IPS-15b (cell line): ENCODE results near the gene PACSIN1.

ENCODE experiments used
- H3K27me3 ChIP-seq: one replicate; pipeline ENCODE4 v1.6.1; 2013; ENCODE audit warnings: low read length; ENCODE audit not compliant: control insufficient read depth, insufficient read depth
- H3K36me3 ChIP-seq: one replicate; pipeline ENCODE4 v1.6.1; 2013; ENCODE audit warnings: low read length; ENCODE audit not compliant: control insufficient read depth, insufficient read depth
- H3K4me1 ChIP-seq: one replicate; pipeline ENCODE4 v1.6.1; 2013; ENCODE audit warnings: mild to moderate bottlenecking, low read length; ENCODE audit not compliant: control insufficient read depth, insufficient read depth
- H3K4me3 ChIP-seq: one replicate; pipeline ENCODE4 v1.5.1; 2013; ENCODE audit warnings: low read depth, low read length
- H3K9ac ChIP-seq: one replicate; pipeline ENCODE4 v1.6.1; 2013; ENCODE audit warnings: low read depth, mild to moderate bottlenecking, low read length
- H3K9me3 ChIP-seq: one replicate; pipeline ENCODE4 v1.6.1; 2013; ENCODE audit warnings: mild to moderate bottlenecking, low read length; ENCODE audit not compliant: control insufficient read depth, insufficient read depth

PACSIN1 gene, protein sequence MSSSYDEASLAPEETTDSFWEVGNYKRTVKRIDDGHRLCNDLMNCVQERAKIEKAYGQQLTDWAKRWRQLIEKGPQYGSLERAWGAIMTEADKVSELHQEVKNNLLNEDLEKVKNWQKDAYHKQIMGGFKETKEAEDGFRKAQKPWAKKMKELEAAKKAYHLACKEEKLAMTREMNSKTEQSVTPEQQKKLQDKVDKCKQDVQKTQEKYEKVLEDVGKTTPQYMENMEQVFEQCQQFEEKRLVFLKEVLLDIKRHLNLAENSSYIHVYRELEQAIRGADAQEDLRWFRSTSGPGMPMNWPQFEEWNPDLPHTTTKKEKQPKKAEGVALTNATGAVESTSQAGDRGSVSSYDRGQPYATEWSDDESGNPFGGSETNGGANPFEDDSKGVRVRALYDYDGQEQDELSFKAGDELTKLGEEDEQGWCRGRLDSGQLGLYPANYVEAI

GRCh38 chr6:34465531-34466241 lies at the start of gene PACSIN1:
Gene PACSIN1, plus strand, starts transcription at chr6:34466076. Its CDS starts 60,230 bp downstream, at chr6:34526306.
- Histone ChIP-seq H3K36me3 (no peaks in the 10 kb centered on the region), H3K9me3 (no peaks in the 10 kb centered on the region), H3K4me3 (peak within 1 kb of the TSS; percentile 67), H3K4me1 (peaks cover 7% of the 10 kb centered on the region), H3K27me3 (peaks cover 6% of the 10 kb centered on the region), H3K9ac (peak within 1 kb of the TSS; percentile 12)

- Histone ChIP-seq H3K36me3 (peaks cover 42% of the 10 kb centered on the region), H3K9me3 (no peaks in the 10 kb centered on the region), H3K27me3 (no peaks in the 10 kb centered on the region)
Observed at GRCh38 chr6:34416877-34417371, 49.0 kb upstream of the PACSIN1 start.

DNA sequence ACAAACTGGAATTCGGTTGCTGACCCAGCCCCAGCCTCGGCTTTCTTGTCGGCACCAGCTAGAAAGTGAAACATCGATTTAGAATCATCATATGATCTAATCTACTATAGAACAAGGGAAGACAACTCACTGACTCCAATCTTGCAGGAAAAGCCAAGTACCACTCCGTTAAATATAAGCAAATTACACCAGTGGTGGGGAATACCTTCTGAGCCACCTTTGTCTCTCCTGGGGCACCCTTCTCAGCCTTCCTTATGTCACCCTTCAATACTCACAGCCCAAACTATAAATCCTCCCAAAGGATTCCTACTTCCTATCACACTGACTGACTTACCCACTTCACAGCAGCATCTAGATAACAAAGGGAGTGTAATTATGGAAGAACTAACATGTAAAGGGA lies 47.5 kb upstream of the PACSIN1 start:
- Histone ChIP-seq H3K4me3 (no peak overlapping the region), H3K36me3 (peaks cover 56% of the 10 kb centered on the region), H3K27me3 (no peaks in the 10 kb centered on the region), H3K9ac (no peak overlapping the region), H3K4me1 (no peaks in the 10 kb centered on the region), H3K9me3 (no peaks in the 10 kb centered on the region)

More at GRCh38 chr6:34416877-34417371, 49.0 kb upstream of the PACSIN1 start:
- H3K4me1 ChIP-seq: no peaks in the 10 kb centered on the region
- H3K9ac ChIP-seq: no peak overlapping the region
- no peak overlapping the region for H3K4me3 ChIP-seq

GRCh38 chr6:34423254-34423653 lies 42.6 kb upstream of the PACSIN1 start:
- no peak overlapping the region for H3K4me3 ChIP-seq
- H3K36me3 ChIP-seq: peaks cover 58% of the 10 kb centered on the region
- no peaks in the 10 kb centered on the region for H3K9me3 ChIP-seq
- H3K9ac ChIP-seq: no peak overlapping the region
- peaks cover 2% of the 10 kb centered on the region for H3K4me1 ChIP-seq
- H3K27me3 ChIP-seq: no peaks in the 10 kb centered on the region

GRCh38 chr6:34424200-34425131 lies 41.4 kb upstream of the PACSIN1 start:
- Histone ChIP-seq H3K4me3 (peak overlapping the region; percentile 96), H3K36me3 (peaks cover 53% of the 10 kb centered on the region), H3K27me3 (no peaks in the 10 kb centered on the region), H3K4me1 (peaks cover 2% of the 10 kb centered on the region), H3K9me3 (no peaks in the 10 kb centered on the region), H3K9ac (peak overlapping the region; percentile 100)

GRCh38 chr6:34425132-34425497 lies 40.8 kb upstream of the PACSIN1 start:
- H3K27me3 ChIP-seq: no peaks in the 10 kb centered on the region
- H3K36me3 ChIP-seq: peaks cover 47% of the 10 kb centered on the region
- H3K9ac ChIP-seq: peak overlapping the region; percentile 100
- peak overlapping the region; percentile 96 for H3K4me3 ChIP-seq
- peaks cover 2% of the 10 kb centered on the region for H3K4me1 ChIP-seq
- no peaks in the 10 kb centered on the region for H3K9me3 ChIP-seq

DNA sequence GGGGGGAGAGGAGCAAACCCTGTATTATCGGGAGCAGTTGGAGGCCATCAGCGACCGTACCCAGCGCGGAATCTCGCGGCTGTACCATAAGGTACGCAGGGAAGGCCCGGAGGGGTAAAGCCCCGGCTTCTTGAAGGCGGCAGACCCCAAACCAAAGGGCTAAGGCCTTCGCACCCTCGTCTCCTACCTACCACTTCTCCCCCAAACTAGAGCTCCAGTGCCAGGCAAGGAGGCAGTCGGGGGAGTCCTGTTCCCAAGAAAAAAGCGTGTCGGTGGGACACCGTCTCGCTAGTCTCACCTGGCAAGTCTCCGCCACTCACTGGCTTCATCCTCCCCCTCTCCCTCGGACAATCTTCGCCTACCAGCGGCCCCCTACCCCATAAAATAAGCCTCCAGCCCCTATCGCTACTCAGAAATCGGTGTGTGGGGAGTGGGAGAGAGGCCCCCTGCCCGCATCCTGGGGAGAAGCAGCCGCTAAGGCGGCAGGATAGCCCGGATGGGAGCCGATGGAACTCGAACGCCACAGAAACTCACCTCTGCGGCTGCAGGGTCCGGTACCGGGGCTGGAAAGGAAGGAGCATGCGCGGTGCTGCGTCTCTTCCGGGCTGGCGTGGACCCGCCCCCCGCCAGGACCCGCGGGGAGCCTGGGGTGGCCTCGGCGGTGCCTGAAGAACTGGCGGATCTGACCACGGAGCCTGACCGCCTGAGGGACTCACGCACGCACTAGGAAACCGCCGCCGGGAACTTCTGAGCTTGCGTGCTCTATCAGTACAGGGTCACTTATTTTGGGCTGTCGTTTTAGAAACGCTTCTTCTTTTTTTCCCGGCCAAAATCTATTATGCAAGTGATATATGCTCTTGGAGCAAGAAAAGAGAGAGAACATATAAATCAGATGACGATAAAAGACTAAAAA lies 40.1 kb upstream of the PACSIN1 start, which contains the start of gene RPS10:
Gene RPS10 (minus strand): TSS at position 572 of the 913 bp plus-strand sequence. CDS start 848 bp downstream, outside the sequence.
- H3K36me3 ChIP-seq: peaks cover 42% of the 10 kb centered on the region
- peak within 1 kb of the TSS; percentile 100 for H3K9ac ChIP-seq
- H3K9me3 ChIP-seq: no peaks in the 10 kb centered on the region
- no peaks in the 10 kb centered on the region for H3K27me3 ChIP-seq
- peaks cover 2% of the 10 kb centered on the region for H3K4me1 ChIP-seq
- H3K4me3 ChIP-seq: peak within 1 kb of the TSS; percentile 96

DNA sequence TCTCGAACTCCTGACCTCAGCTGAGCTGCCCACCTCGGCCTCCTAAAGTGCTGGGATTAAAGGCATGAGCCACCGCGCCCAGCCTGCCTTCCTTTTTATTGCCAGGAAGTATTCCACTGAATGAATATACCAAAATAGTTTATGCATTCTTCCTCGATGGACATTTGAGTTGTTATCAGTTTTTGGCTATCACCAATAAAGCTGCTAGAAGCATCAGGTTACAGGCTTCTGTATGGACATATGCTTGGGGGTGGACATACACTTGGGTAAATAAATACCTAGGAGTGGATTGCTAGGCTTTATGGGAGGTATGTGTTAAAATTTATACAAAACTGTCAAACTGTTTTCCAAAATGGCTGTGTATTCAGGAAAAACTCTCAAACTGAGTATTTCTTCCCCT lies 30.0 kb upstream of the PACSIN1 start:
- H3K36me3 ChIP-seq: no peaks in the 10 kb centered on the region
- no peaks in the 10 kb centered on the region for H3K9me3 ChIP-seq
- no peak overlapping the region for H3K4me3 ChIP-seq
- H3K9ac ChIP-seq: no peak overlapping the region
- H3K27me3 ChIP-seq: no peaks in the 10 kb centered on the region
- no peaks in the 10 kb centered on the region for H3K4me1 ChIP-seq

- H3K4me1 ChIP-seq: no peaks in the 10 kb centered on the region
Observed at GRCh38 chr6:34436803-34437643, 28.9 kb upstream of the PACSIN1 start.

GRCh38 chr6:34437644-34437970 lies 28.3 kb upstream of the PACSIN1 start:
- H3K4me3 ChIP-seq: no peak overlapping the region
- H3K36me3 ChIP-seq: no peaks in the 10 kb centered on the region
- no peaks in the 10 kb centered on the region for H3K4me1 ChIP-seq
- H3K9ac ChIP-seq: no peak overlapping the region
- no peaks in the 10 kb centered on the region for H3K9me3 ChIP-seq
- no peaks in the 10 kb centered on the region for H3K27me3 ChIP-seq

More at GRCh38 chr6:34436803-34437643, 28.9 kb upstream of the PACSIN1 start:
- no peaks in the 10 kb centered on the region for H3K36me3 ChIP-seq
- no peak overlapping the region for H3K9ac ChIP-seq
- H3K9me3 ChIP-seq: no peaks in the 10 kb centered on the region
- no peak overlapping the region for H3K4me3 ChIP-seq
- no peaks in the 10 kb centered on the region for H3K27me3 ChIP-seq
